Trophoblast cell (in vitro differentiated cells and primary cell): ENCODE results near the gene SRBD1.

Experiments
- DNase-seq, 2 donors: peaks; one replicate each; pipeline ENCODE4 v3.0.0-alpha.2; 2016
- H2AFZ ChIP-seq: 2 replicates; pipeline ENCODE4 v1.6.1; 2013; ENCODE audit warnings: low read length, moderate library complexity, mild to moderate bottlenecking; ENCODE audit not compliant: insufficient read depth, poor library complexity
- H2AK5ac ChIP-seq: 2 replicates; pipeline ENCODE4 v1.6.1; 2013; ENCODE audit warnings: mild to moderate bottlenecking, low read length
- H2BK120ac ChIP-seq: 2 replicates; pipeline ENCODE4 v1.6.1; 2013; ENCODE audit warnings: low read length, mild to moderate bottlenecking, moderate library complexity; ENCODE audit not compliant: insufficient read depth, poor library complexity
- H2BK12ac ChIP-seq: 2 replicates; pipeline ENCODE4 v1.6.1; 2013; ENCODE audit warnings: mild to moderate bottlenecking, low read length, moderate library complexity
- H2BK5ac ChIP-seq: 2 replicates; pipeline ENCODE4 v1.6.1; 2013; ENCODE audit warnings: low read length, low read depth, moderate library complexity, mild to moderate bottlenecking; ENCODE audit not compliant: poor library complexity
- H3K14ac ChIP-seq: 2 replicates; pipeline ENCODE4 v1.6.1; 2013; ENCODE audit warnings: mild to moderate bottlenecking, low read length
- H3K18ac ChIP-seq: 2 replicates; pipeline ENCODE4 v1.6.1; 2013; ENCODE audit warnings: mild to moderate bottlenecking, low read length
- H3K23ac ChIP-seq: 2 replicates; pipeline ENCODE4 v1.6.1; 2013; ENCODE audit warnings: low read length
- H3K27ac ChIP-seq: 2 replicates; pipeline ENCODE4 v1.5.1; 2013; ENCODE audit warnings: low read depth, mild to moderate bottlenecking, inconsistent platforms, low read length, moderate library complexity
- H3K27me3 ChIP-seq: 2 replicates; pipeline ENCODE4 v1.6.1; 2013; ENCODE audit warnings: inconsistent platforms, mild to moderate bottlenecking, low read length, moderate library complexity; ENCODE audit not compliant: insufficient read depth
- H3K36me3 ChIP-seq, 2 experiments: 1 replicate in 1 of 2; 2 replicates in 1 of 2; pipeline ENCODE4 v1.6.1; 2013; ENCODE audit warnings: low read length in 2 of 2, mild to moderate bottlenecking in 2 of 2, moderate library complexity in 1 of 2; ENCODE audit not compliant: insufficient read depth in 2 of 2, control insufficient read depth in 1 of 2
- H3K4ac ChIP-seq: 2 replicates; pipeline ENCODE4 v1.6.1; 2013; ENCODE audit warnings: low read depth, mild to moderate bottlenecking, low read length, moderate library complexity
- H3K4me1 ChIP-seq, 2 experiments: 1 replicate in 1 of 2; 2 replicates in 1 of 2; pipeline ENCODE4 v1.6.1; 2013; ENCODE audit warnings: low read length in 2 of 2, mild to moderate bottlenecking in 2 of 2, moderate library complexity in 1 of 2; ENCODE audit not compliant: insufficient read depth in 2 of 2, control insufficient read depth in 1 of 2
- H3K4me2 ChIP-seq: 2 replicates; pipeline ENCODE4 v1.6.1; 2013; ENCODE audit warnings: inconsistent platforms, mild to moderate bottlenecking, low read length, moderate library complexity
- H3K4me3 ChIP-seq: 2 replicates; pipeline ENCODE4 v1.5.1; 2013; ENCODE audit warnings: mild to moderate bottlenecking, low read depth, low read length, inconsistent platforms
- H3K79me1 ChIP-seq: one replicate; pipeline ENCODE4 v1.6.1; 2013; ENCODE audit warnings: low read length
- H3K79me2 ChIP-seq: 2 replicates; pipeline ENCODE4 v1.6.1; 2013; ENCODE audit warnings: low read length, mild to moderate bottlenecking; ENCODE audit not compliant: control insufficient read depth, insufficient read depth, poor library complexity
- H3K9ac ChIP-seq: 2 replicates; pipeline ENCODE4 v1.6.1; 2013; ENCODE audit warnings: mild to moderate bottlenecking, low read length
- H3K9me3 ChIP-seq: 2 replicates; pipeline ENCODE4 v1.6.1; 2013; ENCODE audit warnings: low read depth, mild to moderate bottlenecking, control low read depth, inconsistent platforms, low read length; ENCODE audit not compliant: insufficient read depth
- H4K12ac ChIP-seq: 2 replicates; pipeline ENCODE4 v1.6.1; 2013; ENCODE audit warnings: low read depth, mild to moderate bottlenecking, low read length, moderate library complexity
- H4K8ac ChIP-seq: 2 replicates; pipeline ENCODE4 v1.6.1; 2013; ENCODE audit warnings: low read depth, mild to moderate bottlenecking, low read length, moderate library complexity
- H4K91ac ChIP-seq: one replicate; pipeline ENCODE4 v1.6.1; 2013; ENCODE audit warnings: low read depth, mild to moderate bottlenecking, low read length, moderate library complexity
- WGBS: extraction: QIAGEN DNeasy Blood & Tissue Kit; methylation state at CpG from one replicate; pipeline ENCODE4 v1.1.7; 2013; ENCODE audit warnings: missing lambda C conversion rate; ENCODE audit not compliant: insufficient read length, insufficient coverage; ENCODE audit errors: extremely low coverage; 5-methylcytosine and 5-hydroxymethylcytosine counted together

The SRBD1 gene

GRCh38 chr2:45543257-45543656, 67.8 kb downstream of the SRBD1 start:
- Histone ChIP-seq H2BK120ac (no peak overlapping the region), H2BK12ac (no peak overlapping the region), H3K36me3 (peaks cover 15 to 18% of the 10 kb centered on the region in 2 experiments), H4K91ac (no peak overlapping the region), H3K9me3 (peaks cover 12% of the 10 kb centered on the region), H3K27ac (no peak overlapping the region), H3K4me2 (no peak overlapping the region), H3K4me3 (no peak overlapping the region), H3K14ac (no peak overlapping the region), H4K12ac (no peak overlapping the region), H3K79me1 (no peaks in the 10 kb centered on the region), H3K18ac (no peak overlapping the region), H2BK5ac (no peak overlapping the region), H3K4ac (no peak overlapping the region), H3K23ac (no peak overlapping the region), H4K8ac (no peak overlapping the region), H2AK5ac (no peak overlapping the region), H3K4me1 (no peaks in the 10 kb centered on the region), H2AFZ (no peak overlapping the region), H3K27me3 (no peaks in the 10 kb centered on the region), H3K79me2 (no peaks in the 10 kb centered on the region), H3K9ac (no peak overlapping the region)
- DNase-seq = no peak
- WGBS = 100% methylated on average over 1 of the region's 1 CpG

- no peak overlapping the region for H2AK5ac ChIP-seq
- H4K91ac ChIP-seq = no peak overlapping the region
- H3K4me3 ChIP-seq = no peak overlapping the region
- H3K18ac ChIP-seq = no peak overlapping the region
- peaks cover 15 to 19% of the 10 kb centered on the region in 2 experiments for H3K36me3 ChIP-seq
- no peak overlapping the region for H3K4me2 ChIP-seq
- no peaks in the 10 kb centered on the region for H3K4me1 ChIP-seq
- no peaks in the 10 kb centered on the region for H3K79me1 ChIP-seq
- H2AFZ ChIP-seq = no peak overlapping the region
- H3K9me3 ChIP-seq = peaks cover 12% of the 10 kb centered on the region
- H2BK12ac ChIP-seq = no peak overlapping the region
- no peak overlapping the region for H3K14ac ChIP-seq
- no CpG with 5 or more reads among the region's 6 CpGs for WGBS
- no peak overlapping the region for H3K9ac ChIP-seq
- no peak overlapping the region for H2BK5ac ChIP-seq
- H3K27ac ChIP-seq = no peak overlapping the region
- no peak overlapping the region for H4K12ac ChIP-seq
- no peak overlapping the region for H3K4ac ChIP-seq
- no peak overlapping the region for H2BK120ac ChIP-seq
- H4K8ac ChIP-seq = no peak overlapping the region
- no peaks in the 10 kb centered on the region for H3K79me2 ChIP-seq
- H3K23ac ChIP-seq = no peak overlapping the region
- no peaks in the 10 kb centered on the region for H3K27me3 ChIP-seq
- no peak for DNase-seq
Measured at GRCh38 chr2:45542013-45542412, 69.1 kb downstream of the SRBD1 start.

GRCh38 chr2:45541450-45541849, 69.6 kb downstream of the SRBD1 start:
- Histone ChIP-seq H4K8ac (no peak overlapping the region), H2BK120ac (no peak overlapping the region), H3K18ac (no peak overlapping the region), H3K23ac (no peak overlapping the region), H3K9ac (no peak overlapping the region), H3K4ac (no peak overlapping the region), H3K4me3 (no peak overlapping the region), H3K9me3 (peaks cover 12% of the 10 kb centered on the region), H4K91ac (no peak overlapping the region), H3K79me1 (no peaks in the 10 kb centered on the region), H3K27ac (no peak overlapping the region), H2AK5ac (no peak overlapping the region), H3K4me2 (no peak overlapping the region), H2BK5ac (no peak overlapping the region), H3K79me2 (no peaks in the 10 kb centered on the region), H3K14ac (no peak overlapping the region), H4K12ac (no peak overlapping the region), H3K36me3 (peaks cover 15 to 19% of the 10 kb centered on the region in 2 experiments), H2BK12ac (no peak overlapping the region), H2AFZ (no peak overlapping the region), H3K27me3 (no peaks in the 10 kb centered on the region), H3K4me1 (no peaks in the 10 kb centered on the region)
- WGBS = no CpG with 5 or more reads among the region's 2 CpGs
- no peak for DNase-seq

- Histone ChIP-seq H4K12ac (no peak overlapping the region), H3K79me1 (no peaks in the 10 kb centered on the region), H3K36me3 (peaks cover 15 to 19% of the 10 kb centered on the region in 2 experiments), H3K4ac (no peak overlapping the region), H2BK12ac (no peak overlapping the region), H3K14ac (no peak overlapping the region), H3K4me3 (no peak overlapping the region), H2AK5ac (no peak overlapping the region), H3K4me1 (no peaks in the 10 kb centered on the region), H3K79me2 (no peaks in the 10 kb centered on the region), H2AFZ (no peak overlapping the region), H2BK120ac (no peak overlapping the region), H3K9ac (no peak overlapping the region), H3K9me3 (peaks cover 12% of the 10 kb centered on the region), H4K8ac (no peak overlapping the region), H3K18ac (no peak overlapping the region), H3K23ac (no peak overlapping the region), H3K4me2 (no peak overlapping the region), H3K27me3 (no peaks in the 10 kb centered on the region), H3K27ac (no peak overlapping the region), H4K91ac (no peak overlapping the region), H2BK5ac (no peak overlapping the region)
- no peak for DNase-seq
- no CpG with 5 or more reads among the region's 8 CpGs for WGBS
Measured at GRCh38 chr2:45540942-45541341, 70.1 kb downstream of the SRBD1 start.
